ENCODE measurements around the gene WWC1.

WWC1 gene

DNA sequence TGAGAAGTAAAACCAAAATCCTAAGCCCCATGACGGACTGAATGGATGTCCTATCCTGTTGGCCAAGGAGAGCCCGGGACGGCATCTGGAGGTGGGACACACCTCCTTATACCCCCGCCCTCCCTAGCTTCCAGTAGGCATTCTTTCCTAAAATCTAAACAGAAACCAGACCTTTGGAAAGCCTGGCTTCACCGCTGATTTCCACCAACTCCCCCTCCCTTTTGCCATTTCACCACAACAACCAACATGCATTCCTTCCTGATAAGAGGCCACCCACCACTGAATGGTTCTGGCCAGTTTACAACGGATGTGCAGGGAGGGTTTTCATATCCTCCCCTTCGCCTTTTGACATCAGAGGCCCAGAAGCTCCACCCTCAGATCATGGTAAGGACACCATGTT lies 185.6 kb downstream of the WWC1 start:
- in situ Hi-C loops (cut with MboI; ENCODE audit: low sequenced_read_pairs), result no loop called here

DNA sequence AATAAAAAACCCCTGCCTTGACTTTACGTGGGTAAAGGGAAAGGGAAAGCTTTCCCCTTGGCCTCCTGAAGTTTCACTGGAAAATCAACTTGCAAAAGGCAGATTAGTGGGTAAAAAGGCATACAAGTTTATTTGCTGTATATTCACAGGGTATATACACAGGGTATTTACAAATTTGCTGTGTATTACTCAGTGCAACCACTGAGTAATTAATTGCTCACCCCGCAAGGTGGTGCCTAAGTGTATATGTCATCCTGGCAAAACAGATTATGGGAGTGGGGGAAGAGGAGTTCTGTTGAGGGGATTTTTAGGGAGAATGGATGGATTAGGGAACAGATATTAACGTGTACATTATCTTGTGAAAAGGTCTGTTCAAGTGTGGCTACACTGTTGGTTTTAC lies 187.7 kb downstream of the WWC1 start:
- in situ Hi-C loops (cut with MboI; ENCODE audit: low sequenced_read_pairs), result no loop called here

GRCh38 chr5:168480601-168481000 lies 189.2 kb downstream of the WWC1 start:
- in situ Hi-C loops (cut with MboI; ENCODE audit: low sequenced_read_pairs), result no loop called here

- in situ Hi-C loops (cut with MboI; ENCODE audit: low sequenced_read_pairs), result no loop called here
Measured at GRCh38 chr5:168481330-168481788, 189.9 kb downstream of the WWC1 start.

DNA sequence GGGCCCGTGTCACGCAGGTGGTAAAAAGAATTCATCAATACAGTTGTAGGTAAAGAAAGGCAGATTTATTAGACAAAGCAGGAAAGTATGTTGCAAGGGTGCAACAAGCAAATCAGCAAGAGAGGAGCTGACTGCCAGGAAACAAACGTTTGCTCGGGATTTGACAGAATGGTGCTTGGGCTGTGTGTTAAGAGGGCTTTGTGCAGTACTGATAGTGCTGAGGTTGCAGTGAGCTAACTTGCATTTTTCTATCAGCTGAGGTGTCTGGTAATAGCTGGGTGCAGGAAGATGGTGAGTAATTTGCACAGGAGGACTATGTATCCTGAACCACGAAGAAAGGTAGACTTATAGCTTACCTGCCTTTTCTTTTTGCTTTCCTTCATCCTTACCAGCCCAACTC lies 190.9 kb downstream of the WWC1 start:
- in situ Hi-C loops (cut with MboI; ENCODE audit: low sequenced_read_pairs), result no loop called here

DNA sequence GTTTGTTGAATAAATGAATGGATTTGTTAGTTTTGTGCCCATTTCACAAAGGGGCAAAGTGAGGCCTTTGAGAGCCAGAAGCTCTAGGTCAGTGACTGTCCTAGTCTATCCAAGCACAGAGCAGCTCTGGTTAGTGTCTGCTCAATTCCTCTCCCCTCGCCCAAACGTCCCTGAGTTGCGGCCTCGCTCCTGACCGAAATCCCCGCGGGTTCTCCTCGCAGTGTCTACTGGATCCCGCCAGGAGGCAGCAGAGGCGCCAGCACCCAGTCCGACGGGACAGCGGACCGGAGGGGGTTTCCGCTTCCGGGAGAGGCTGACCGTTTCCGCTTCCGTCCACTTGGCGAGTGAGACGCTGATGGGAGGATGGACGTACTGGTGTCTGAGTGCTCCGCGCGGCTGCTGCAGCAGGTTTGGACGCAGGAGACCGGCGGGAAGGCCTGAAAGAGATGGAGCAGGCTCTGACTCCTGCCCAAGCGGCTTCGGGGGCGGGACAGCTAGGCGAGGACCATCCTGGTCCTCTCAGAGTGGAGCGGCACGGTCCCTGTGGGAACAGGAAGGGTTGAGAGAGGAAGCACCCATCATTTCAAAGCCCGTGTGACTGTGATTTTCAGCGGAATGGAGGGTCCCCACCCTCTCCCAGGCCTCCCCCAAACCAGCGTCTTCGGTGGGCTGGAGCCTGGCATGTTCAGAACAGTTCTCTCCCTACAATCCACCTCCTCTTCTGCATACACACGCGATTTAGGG lies 194.9 kb downstream of the WWC1 start, which contains the start of gene RARS1:
TSS of gene RARS1 (plus strand) at position 336 of the 744 bp plus-strand sequence. CDS start at position 364, 28 bp downstream.
- in situ Hi-C loops (cut with MboI; ENCODE audit: low sequenced_read_pairs), result no loop called here

DNA sequence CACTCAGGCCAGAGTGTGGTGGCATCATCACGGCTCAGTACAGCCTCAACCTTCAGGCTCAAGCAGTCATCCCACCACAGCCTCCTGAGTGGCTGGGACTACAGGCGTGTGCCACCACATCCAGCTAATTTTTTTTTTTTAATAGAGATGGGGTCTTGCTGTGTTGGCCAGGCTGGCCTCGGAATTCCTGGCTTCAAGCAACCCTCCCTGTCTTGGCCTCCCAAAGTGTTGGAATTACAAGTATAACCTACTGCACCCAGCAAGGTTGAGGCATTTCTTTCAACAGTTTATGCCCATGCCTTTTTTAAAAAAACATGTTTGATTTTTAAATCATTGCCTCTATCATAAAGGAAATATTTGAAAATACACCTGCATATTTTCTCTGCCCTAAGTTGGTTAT lies 197.6 kb downstream of the WWC1 start:
- in situ Hi-C loops (cut with MboI; ENCODE audit: low sequenced_read_pairs), result no loop called here

GRCh38 chr5:168494057-168494555 lies 202.7 kb downstream of the WWC1 start:
- in situ Hi-C loops (cut with MboI; ENCODE audit: low sequenced_read_pairs), result no loop called here

- in situ Hi-C loops (cut with MboI; ENCODE audit: low sequenced_read_pairs), result no loop called here
Measured at GRCh38 chr5:168502563-168503237, 211.3 kb downstream of the WWC1 start.

GRCh38 chr5:168513861-168514428 lies 222.5 kb downstream of the WWC1 start:
- in situ Hi-C loops (cut with MboI; ENCODE audit: low sequenced_read_pairs), result no loop called here
